ENCODE measurements around the gene ZSWIM6.

DNA sequence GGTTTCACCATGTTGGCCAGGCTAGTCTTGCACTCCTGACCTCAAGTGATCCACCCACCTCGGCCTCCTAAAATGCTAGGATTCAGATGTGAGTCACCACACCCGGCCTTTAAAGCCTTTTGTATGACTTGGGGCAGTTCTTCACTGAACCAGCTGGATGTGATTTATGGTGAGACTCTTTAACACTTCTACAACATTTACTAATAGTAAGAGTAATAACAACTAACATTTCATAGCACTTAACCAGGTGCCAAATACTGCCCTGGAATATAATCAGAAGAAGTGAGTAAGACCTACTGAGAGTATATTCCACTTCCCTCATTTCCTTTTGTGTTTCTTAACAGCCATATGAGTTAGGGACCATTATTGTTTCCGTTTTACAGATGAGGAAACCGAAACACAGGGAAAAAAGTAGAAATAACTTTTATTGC, 10.0 kb downstream of the ZSWIM6 start:
- TF ChIP-seq CTCF (conservative IDR thresholded peaks at IDR 0.05 in 1 of 2, IDR thresholded peaks at IDR 0.05 in 1 of 2; ENCODE audit: extremely low read depth in 1 of 2, insufficient read depth in 1 of 2, low read depth in 1 of 2, low read length in 2 of 2) (no peak), EZH2 (IDR thresholded peaks at IDR 0.05; ENCODE audit: borderline replicate concordance, low read length) (no peak)

Data from mammary epithelial cell (primary cell).